ENCODE measurements around the gene RRAGD. TPM values are rescaled to one million over a fixed set of nuclear protein-coding genes. Genes with fewer than 3 reads are reported as not detected.

RRAGD gene
- total and polyA plus RNA-seq, 2 of the 13 experiments (the other 11 are each of a cell fraction or from before 2014, with no cell fraction given) = 0.35 to 0.53 TPM

DNA sequence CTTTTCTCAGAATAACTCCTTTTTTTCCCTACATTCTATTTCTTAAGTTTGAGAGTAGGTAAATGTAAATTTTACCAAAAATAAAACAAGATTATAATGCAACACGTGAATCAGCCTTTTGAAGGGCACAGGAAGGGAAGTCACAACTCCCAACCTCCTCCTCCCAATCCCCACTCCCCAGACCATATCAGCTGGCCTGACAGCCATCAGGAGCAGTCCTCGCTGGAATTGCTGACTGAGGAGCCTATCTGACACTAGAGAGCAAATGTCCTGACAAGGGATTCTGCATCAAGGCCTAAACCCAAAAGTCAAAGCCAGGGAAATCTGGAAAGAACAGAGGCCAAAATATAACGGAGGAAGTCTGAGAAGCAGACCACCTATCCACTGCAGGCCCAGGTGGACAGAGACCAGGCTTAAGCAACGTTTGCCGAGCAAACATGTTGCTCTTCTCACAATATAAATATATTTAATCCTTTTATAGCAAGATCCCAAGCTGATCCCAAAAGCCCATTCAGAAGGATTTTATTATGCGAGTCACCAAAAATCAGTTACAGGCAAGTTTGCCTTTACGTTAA, 2.5 kb downstream of the RRAGD start (continued):
- TF ChIP-seq, protein P1, sequence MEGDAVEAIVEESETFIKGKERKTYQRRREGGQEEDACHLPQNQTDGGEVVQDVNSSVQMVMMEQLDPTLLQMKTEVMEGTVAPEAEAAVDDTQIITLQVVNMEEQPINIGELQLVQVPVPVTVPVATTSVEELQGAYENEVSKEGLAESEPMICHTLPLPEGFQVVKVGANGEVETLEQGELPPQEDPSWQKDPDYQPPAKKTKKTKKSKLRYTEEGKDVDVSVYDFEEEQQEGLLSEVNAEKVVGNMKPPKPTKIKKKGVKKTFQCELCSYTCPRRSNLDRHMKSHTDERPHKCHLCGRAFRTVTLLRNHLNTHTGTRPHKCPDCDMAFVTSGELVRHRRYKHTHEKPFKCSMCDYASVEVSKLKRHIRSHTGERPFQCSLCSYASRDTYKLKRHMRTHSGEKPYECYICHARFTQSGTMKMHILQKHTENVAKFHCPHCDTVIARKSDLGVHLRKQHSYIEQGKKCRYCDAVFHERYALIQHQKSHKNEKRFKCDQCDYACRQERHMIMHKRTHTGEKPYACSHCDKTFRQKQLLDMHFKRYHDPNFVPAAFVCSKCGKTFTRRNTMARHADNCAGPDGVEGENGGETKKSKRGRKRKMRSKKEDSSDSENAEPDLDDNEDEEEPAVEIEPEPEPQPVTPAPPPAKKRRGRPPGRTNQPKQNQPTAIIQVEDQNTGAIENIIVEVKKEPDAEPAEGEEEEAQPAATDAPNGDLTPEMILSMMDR (CRISPR knock-in tag; IDR thresholded peaks at IDR 0.05) = no peak
- TF ChIP-seq, protein P2, sequence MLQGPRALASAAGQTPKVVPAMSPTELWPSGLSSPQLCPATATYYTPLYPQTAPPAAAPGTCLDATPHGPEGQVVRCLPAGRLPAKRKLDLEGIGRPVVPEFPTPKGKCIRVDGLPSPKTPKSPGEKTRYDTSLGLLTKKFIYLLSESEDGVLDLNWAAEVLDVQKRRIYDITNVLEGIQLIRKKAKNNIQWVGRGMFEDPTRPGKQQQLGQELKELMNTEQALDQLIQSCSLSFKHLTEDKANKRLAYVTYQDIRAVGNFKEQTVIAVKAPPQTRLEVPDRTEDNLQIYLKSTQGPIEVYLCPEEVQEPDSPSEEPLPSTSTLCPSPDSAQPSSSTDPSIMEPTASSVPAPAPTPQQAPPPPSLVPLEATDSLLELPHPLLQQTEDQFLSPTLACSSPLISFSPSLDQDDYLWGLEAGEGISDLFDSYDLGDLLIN (CRISPR knock-in tag; IDR thresholded peaks at IDR 0.05; ENCODE audit: borderline replicate concordance) = no peak
- no peak for TF ChIP-seq ZNF260 (CRISPR knock-in tag; IDR thresholded peaks at IDR 0.05; ENCODE audit: borderline replicate concordance, low read depth)
- TF ChIP-seq SUZ12 (IDR thresholded peaks at IDR 0.05; ENCODE audit: low read depth, low read length) = no peak
- no peak for TF ChIP-seq NAIF1 (CRISPR knock-in tag; IDR thresholded peaks at IDR 0.05; ENCODE audit: borderline replicate concordance)
- no peak for TF ChIP-seq ZNF619 (CRISPR knock-in tag; IDR thresholded peaks at IDR 0.05)
- TF ChIP-seq CBX5 (CRISPR knock-in tag; IDR thresholded peaks at IDR 0.05; ENCODE audit: borderline replicate concordance) = no peak
- TF ChIP-seq, protein P3, sequence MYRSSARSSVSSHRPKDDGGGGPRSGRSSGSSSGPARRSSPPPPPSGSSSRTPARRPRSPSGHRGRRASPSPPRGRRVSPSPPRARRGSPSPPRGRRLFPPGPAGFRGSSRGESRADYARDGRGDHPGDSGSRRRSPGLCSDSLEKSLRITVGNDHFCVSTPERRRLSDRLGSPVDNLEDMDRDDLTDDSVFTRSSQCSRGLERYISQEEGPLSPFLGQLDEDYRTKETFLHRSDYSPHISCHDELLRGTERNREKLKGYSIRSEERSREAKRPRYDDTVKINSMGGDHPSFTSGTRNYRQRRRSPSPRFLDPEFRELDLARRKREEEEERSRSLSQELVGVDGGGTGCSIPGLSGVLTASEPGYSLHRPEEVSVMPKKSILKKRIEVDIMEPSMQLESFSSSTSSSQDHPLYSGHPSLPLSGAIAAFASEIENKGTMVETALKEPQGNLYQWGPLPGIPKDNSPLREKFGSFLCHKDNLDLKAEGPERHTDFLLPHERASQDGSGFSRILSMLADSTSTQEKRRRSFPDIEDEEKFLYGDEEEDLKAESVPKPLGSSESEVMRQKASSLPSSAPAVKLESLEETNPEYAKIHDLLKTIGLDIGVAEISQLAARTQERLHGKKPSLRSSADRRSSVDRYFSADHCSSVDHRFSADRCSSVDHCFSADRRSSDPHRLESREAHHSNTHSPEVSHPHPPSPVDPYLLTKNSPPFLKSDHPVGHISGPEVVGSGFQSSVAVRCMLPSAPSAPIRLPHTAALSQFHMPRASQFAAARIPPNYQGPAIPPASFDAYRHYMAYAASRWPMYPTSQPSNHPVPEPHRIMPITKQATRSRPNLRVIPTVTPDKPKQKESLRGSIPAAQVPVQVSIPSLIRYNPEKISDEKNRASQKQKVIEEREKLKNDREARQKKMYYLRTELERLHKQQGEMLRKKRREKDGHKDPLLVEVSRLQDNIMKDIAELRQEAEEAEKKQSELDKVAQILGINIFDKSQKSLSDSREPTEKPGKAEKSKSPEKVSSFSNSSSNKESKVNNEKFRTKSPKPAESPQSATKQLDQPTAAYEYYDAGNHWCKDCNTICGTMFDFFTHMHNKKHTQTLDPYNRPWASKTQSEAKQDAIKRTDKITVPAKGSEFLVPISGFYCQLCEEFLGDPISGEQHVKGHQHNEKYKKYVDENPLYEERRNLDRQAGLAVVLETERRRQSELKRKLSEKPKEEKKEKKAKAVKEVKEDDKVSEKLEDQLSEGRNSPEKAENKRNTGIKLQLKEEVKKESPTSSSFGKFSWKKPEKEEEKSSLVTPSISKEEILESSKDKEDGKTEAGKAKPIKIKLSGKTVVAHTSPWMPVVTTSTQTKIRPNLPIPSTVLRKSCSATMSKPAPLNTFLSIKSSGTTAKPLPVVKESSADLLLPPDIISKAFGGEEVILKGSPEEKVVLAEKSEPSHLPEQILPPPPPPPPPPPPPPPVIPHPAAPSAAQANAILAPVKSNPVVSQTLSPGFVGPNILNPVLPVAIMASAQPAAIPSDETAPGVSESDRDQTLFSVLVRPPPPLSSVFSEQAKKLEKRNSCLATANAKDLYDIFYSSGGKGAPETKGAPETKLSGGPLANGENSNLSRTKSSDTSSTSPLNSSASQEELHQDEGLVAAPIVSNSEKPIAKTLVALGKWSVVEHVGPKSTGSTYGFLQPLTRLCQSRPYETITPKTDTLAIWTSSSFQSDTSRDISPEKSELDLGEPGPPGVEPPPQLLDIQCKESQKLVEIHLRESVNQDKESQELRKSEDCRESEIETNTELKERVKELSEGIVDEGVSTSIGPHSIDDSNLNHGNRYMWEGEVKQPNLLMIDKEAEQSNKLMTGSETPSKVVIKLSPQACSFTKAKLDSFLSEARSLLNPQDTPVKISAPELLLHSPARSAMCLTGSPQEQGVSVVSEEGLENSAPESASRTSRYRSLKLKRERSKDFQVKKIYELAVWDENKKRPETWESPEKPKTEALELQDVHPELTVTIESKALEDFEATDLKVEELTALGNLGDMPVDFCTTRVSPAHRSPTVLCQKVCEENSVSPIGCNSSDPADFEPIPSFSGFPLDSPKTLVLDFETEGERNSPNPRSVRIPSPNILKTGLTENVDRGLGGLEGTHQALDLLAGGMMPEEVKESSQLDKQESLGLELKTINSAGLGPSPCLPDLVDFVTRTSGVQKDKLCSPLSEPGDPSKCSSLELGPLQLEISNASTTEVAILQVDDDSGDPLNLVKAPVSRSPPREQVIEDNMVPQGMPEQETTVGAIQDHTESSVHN (CRISPR knock-in tag; IDR thresholded peaks at IDR 0.05) = no peak
- no peak for TF ChIP-seq ZNF33A (CRISPR knock-in tag; IDR thresholded peaks at IDR 0.05; ENCODE audit: borderline replicate concordance)
- TF ChIP-seq NR3C1 (CRISPR knock-in tag; IDR thresholded peaks at IDR 0.05) = no peak
- TF ChIP-seq GABPA (IDR thresholded peaks at IDR 0.05; ENCODE audit: low read depth, low read length) = no peak
- no peak for TF ChIP-seq GABPA (CRISPR knock-in tag; IDR thresholded peaks at IDR 0.05; ENCODE audit: low read depth)
- TF ChIP-seq MAZ (IDR thresholded peaks at IDR 0.05; ENCODE audit: borderline replicate concordance, low read depth, low read length) = no peak
- TF ChIP-seq MAZ (CRISPR knock-in tag; IDR thresholded peaks at IDR 0.05; ENCODE audit: low read depth) = no peak

Data from HepG2 (cell line).